Measurements from ENCODE around the gene CENPB.

GRCh38 chr20:3800878-3801260 is 14.3 kb upstream of the CENPB start:
- TF ChIP-seq CTCF (IDR thresholded peaks at IDR 0.05) (no peak), POLR2A (IDR thresholded peaks at IDR 0.05) (no peak)

Data from thyroid gland (tissue), 4 donors.